Effector memory CD4-positive, alpha-beta T cell (primary cell): ENCODE data around the gene GRK5.

Experiments used
- DNase-seq, 3 donors: peaks; one replicate each; pipeline ENCODE4 v3.0.0-alpha.2; 2020
- H3K27ac ChIP-seq: 2 replicates; pipeline ENCODE4 v1.7.0; 2013; ENCODE audit warnings: mild to moderate bottlenecking, low read length, moderate library complexity; ENCODE audit not compliant: insufficient read depth, poor library complexity, severe bottlenecking
- H3K27me3 ChIP-seq: replicated peaks from 2 replicates; pipeline ENCODE4 v1.7.0; 2013; ENCODE audit warnings: mild to moderate bottlenecking, low read length; ENCODE audit not compliant: insufficient read depth, control insufficient read depth, poor library complexity, severe bottlenecking
- H3K36me3 ChIP-seq: 2 replicates; pipeline ENCODE4 v1.7.0; 2013; ENCODE audit warnings: mild to moderate bottlenecking, low read length, moderate library complexity; ENCODE audit not compliant: control insufficient read depth, insufficient read depth
- H3K4me1 ChIP-seq: 2 replicates; pipeline ENCODE4 v1.7.0; 2013; ENCODE audit warnings: low read length, mild to moderate bottlenecking; ENCODE audit not compliant: control insufficient read depth, insufficient read depth, poor library complexity, severe bottlenecking
- H3K4me3 ChIP-seq: 2 replicates; pipeline ENCODE4 v1.7.0; 2013; ENCODE audit warnings: low read length, low read depth, mild to moderate bottlenecking; ENCODE audit not compliant: insufficient read depth, poor library complexity, severe bottlenecking
- H3K9me3 ChIP-seq: 2 replicates; pipeline ENCODE4 v1.7.0; 2013; ENCODE audit warnings: mild to moderate bottlenecking, low read length, moderate library complexity; ENCODE audit not compliant: control insufficient read depth

Gene GRK5

GRCh38 chr10:119383174-119383856 is 175.9 kb downstream of the GRK5 start:
- Histone ChIP-seq H3K9me3 (no peaks in the 10 kb centered on the region), H3K27me3 (no peaks in the 10 kb centered on the region), H3K27ac (no peak overlapping the region), H3K4me3 (no peak overlapping the region), H3K36me3 (peaks cover 12% of the 10 kb centered on the region), H3K4me1 (no peaks in the 10 kb centered on the region)
- no peak for DNase-seq

- Histone ChIP-seq H3K4me3 (no peak overlapping the region), H3K9me3 (no peaks in the 10 kb centered on the region), H3K27ac (peak overlapping the region; percentile 12), H3K27me3 (no peaks in the 10 kb centered on the region), H3K36me3 (peaks cover 12% of the 10 kb centered on the region), H3K4me1 (no peaks in the 10 kb centered on the region)
- DNase-seq = no peak
These were observed 176.8 kb downstream of the GRK5 start for GRCh38 chr10:119384127-119384526.

DNA sequence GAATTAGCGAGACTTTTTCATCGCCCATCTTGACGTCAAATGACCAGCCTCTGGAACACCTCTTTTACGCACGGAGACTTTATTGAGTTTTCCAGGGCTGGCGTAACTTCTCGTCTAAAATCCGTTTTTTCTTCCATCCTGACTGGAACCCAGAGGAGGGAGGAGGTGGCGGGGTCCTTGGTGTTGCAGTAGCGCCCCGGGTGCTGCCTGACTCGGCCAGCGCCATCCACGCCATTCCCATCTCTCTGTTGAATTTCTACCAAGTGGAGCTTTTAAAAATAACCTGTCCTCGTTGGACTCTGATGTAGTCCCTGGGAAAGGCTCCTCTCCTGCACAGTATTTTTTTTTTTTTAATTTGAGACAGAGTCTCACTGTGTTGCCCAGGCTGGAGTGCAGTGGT is 179.3 kb downstream of the GRK5 start:
- Histone ChIP-seq H3K36me3 (no peaks in the 10 kb centered on the region), H3K27ac (no peak overlapping the region), H3K27me3 (no peaks in the 10 kb centered on the region), H3K9me3 (no peaks in the 10 kb centered on the region), H3K4me1 (no peaks in the 10 kb centered on the region), H3K4me3 (no peak overlapping the region)
- DNase-seq = no peak

GRCh38 chr10:119388849-119389345 is 181.5 kb downstream of the GRK5 start:
- no peaks in the 10 kb centered on the region for H3K36me3 ChIP-seq
- no peak overlapping the region for H3K27ac ChIP-seq
- H3K4me1 ChIP-seq = no peaks in the 10 kb centered on the region
- H3K27me3 ChIP-seq = no peaks in the 10 kb centered on the region
- no peaks in the 10 kb centered on the region for H3K9me3 ChIP-seq
- no peak overlapping the region for H3K4me3 ChIP-seq
- no peak for DNase-seq

GRCh38 chr10:119391440-119392251 is 184.3 kb downstream of the GRK5 start:
- DNase-seq = no peak
- Histone ChIP-seq H3K27ac (no peak overlapping the region), H3K27me3 (no peaks in the 10 kb centered on the region), H3K4me3 (no peak overlapping the region), H3K4me1 (no peaks in the 10 kb centered on the region), H3K36me3 (no peaks in the 10 kb centered on the region), H3K9me3 (no peaks in the 10 kb centered on the region)

- Histone ChIP-seq H3K27me3 (no peaks in the 10 kb centered on the region), H3K27ac (no peak overlapping the region), H3K4me3 (no peak overlapping the region), H3K36me3 (no peaks in the 10 kb centered on the region), H3K4me1 (no peaks in the 10 kb centered on the region), H3K9me3 (no peaks in the 10 kb centered on the region)
- no peak for DNase-seq
These were observed 185.6 kb downstream of the GRK5 start for GRCh38 chr10:119393019-119393418.

GRCh38 chr10:119393421-119393820 is 186.1 kb downstream of the GRK5 start:
- H3K4me3 ChIP-seq = no peak overlapping the region
- no peaks in the 10 kb centered on the region for H3K36me3 ChIP-seq
- no peaks in the 10 kb centered on the region for H3K9me3 ChIP-seq
- H3K27ac ChIP-seq = no peak overlapping the region
- H3K27me3 ChIP-seq = no peaks in the 10 kb centered on the region
- no peaks in the 10 kb centered on the region for H3K4me1 ChIP-seq
- no peak for DNase-seq

DNA sequence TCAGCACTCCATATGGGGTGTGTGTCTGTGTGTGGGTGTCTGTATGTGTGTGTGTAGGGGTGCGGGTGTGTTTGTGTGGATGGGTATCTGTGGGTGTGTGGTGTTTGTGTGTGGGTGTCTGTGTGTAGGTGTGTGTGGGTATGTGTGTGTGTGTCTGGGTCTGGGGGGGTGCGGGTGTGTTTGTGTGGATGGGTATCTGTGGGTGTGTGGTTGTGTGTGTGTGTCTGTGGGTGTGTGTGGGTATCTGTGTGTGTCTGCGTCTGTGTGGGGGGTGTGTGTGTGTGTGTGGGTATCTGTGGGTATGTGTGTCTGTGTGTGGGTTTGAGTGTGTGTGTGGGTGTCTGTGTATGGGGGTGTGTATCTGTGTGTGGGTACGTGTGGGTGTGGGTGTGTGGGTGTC is 186.5 kb downstream of the GRK5 start:
- no peak for DNase-seq
- no peak overlapping the region for H3K27ac ChIP-seq
- no peaks in the 10 kb centered on the region for H3K36me3 ChIP-seq
- H3K4me3 ChIP-seq = no peak overlapping the region
- no peaks in the 10 kb centered on the region for H3K9me3 ChIP-seq
- H3K27me3 ChIP-seq = no peaks in the 10 kb centered on the region
- H3K4me1 ChIP-seq = no peaks in the 10 kb centered on the region

GRCh38 chr10:119394657-119395279 is 187.4 kb downstream of the GRK5 start:
- Histone ChIP-seq H3K36me3 (peaks cover 1% of the 10 kb centered on the region), H3K4me1 (no peaks in the 10 kb centered on the region), H3K4me3 (no peak overlapping the region), H3K27me3 (no peaks in the 10 kb centered on the region), H3K27ac (no peak overlapping the region), H3K9me3 (no peaks in the 10 kb centered on the region)
- DNase-seq = no peak
